Heart right ventricle (tissue), 16 donors: ENCODE results near the gene PARK7. TPM values are rescaled to one million over a fixed set of nuclear protein-coding genes. Genes with fewer than 3 reads are reported as not detected.

ENCODE experiments used
- ATAC-seq, 8 donors: fragments of 200-7000 bp; cut with Tn5 transposase; one replicate each; pipeline ENCODE4 v1.9.1; 2020; ENCODE audit warnings: mild to moderate bottlenecking in 8 of 8, moderate library complexity in 8 of 8, moderate number of reproducible peaks in 1 of 8
- DNase-seq, 2 donors: peaks; one replicate each; pipeline ENCODE4 v3.0.0-alpha.2; 2020
- H3K27ac ChIP-seq, 10 donors: fragments of 200-600 bp; sonication (generic) in 2 of 10; one replicate each; pipeline versions ENCODE4 v1.5.0 to v1.8.0; 2020 to 2022; ENCODE audit warnings: mild to moderate bottlenecking in 3 of 10
- H3K27me3 ChIP-seq, 7 donors: fragments of 200-600 bp; one replicate each; pipeline ENCODE4 v1.8.0; 2021 to 2022; ENCODE audit warnings: mild to moderate bottlenecking in 2 of 7
- H3K36me3 ChIP-seq, 9 donors: fragments of 200-600 bp; sonication (generic) in 1 of 9; one replicate each; pipeline versions ENCODE4 v1.5.0 to v1.8.0; 2020 to 2022; ENCODE audit warnings: mild to moderate bottlenecking in 2 of 9
- H3K4me1 ChIP-seq, 9 donors: fragments of 200-600 bp; sonication (generic) in 1 of 9; one replicate each; pipeline versions ENCODE4 v1.5.0 to v1.8.0; 2020 to 2022; ENCODE audit warnings: mild to moderate bottlenecking in 4 of 9
- H3K4me3 ChIP-seq, 10 donors: fragments of 200-600 bp; sonication (generic) in 2 of 10; one replicate each; pipeline versions ENCODE4 v1.5.0 to v1.8.0; 2020 to 2022; ENCODE audit warnings: mild to moderate bottlenecking in 7 of 10, moderate library complexity in 2 of 10
- H3K9me3 ChIP-seq, 11 donors: fragments of 200-600 bp in 10 of 11; sonication (generic) in 2 of 11; one replicate each; pipeline versions ENCODE4 v1.5.0 to v1.8.0; 2013 to 2022; ENCODE audit warnings: mild to moderate bottlenecking in 2 of 11, control low read depth in 1 of 11, moderate library complexity in 1 of 11
- WGBS, 2 donors: extraction: QIAGEN DNeasy Blood & Tissue Kit; methylation state at CpG; one replicate each; pipeline ENCODE4 v1.1.7; 2013; ENCODE audit warnings: inconsistent platforms in 1 of 2; 5-methylcytosine and 5-hydroxymethylcytosine counted together
- intact Hi-C, 10 donors: fragments of 100-400 bp; cut with DNase I; formaldehyde crosslinking; loops; one replicate each; pipeline versions ENCODE4 v1.11.1 to v1.14.2; 2022
- polyA plus RNA-seq, 2 donors: library from polyadenylated mRNA; stranded (reverse); fragments of 200-250 nt; gene quantifications; one replicate each; pipeline ENCODE4 v1.2.3, GENCODE V29; 2013
- total RNA-seq, 10 donors: library from RNA; stranded (reverse); fragmentation: NEBNext Ultra II Directional in 3 of 10; extraction: Animal tissue kit (Norgen Biotek cat#: 25700) in 3 of 10; gene quantifications; one replicate each; pipeline versions ENCODE4 v1.2.1 to v1.2.4, GENCODE V29; 2021 to 2023
- TF ChIP-seq, protein P1 (sequence below), 9 donors: fragments of 200-600 bp; sonication (generic) in 2 of 9; IDR thresholded peaks; one replicate each; pipeline versions ENCODE4 v1.5.0 to v1.8.0; 2021 to 2022; ENCODE audit warnings: antibody characterized with exemption in 9 of 9, mild to moderate bottlenecking in 5 of 9, moderate library complexity in 1 of 9
- donor health status: Arrhythmogenic right ventricular cardiomyopathy.
- donor health status: ischemic (EF 13 %, LVEDD 7.1; RV severe dilation, severe dysfunction).
- donor health status: healthy with polysubstance abuse.
- donor health status: DM: no; HTN: yes; CAD: no.
- donor health status: DM: no; HTN: no; CAD: no.
- donor health status: ischemic (EF 25% LVEDD 6.9; RV normal size, moderate dysfunction).
- donor health status: ischemic (EF 25% LVEDD 5.7; RV mildly dilated, moderate dysfunction).
- donor health status: healthy.
- donor health status: DM: yes; HTN: yes; CAD: no.
- donor health status: Ischemic cardiomyopathy.
- donor health status: ischemic (EF 35%, LVEDD 5.7; RV mildly dilated, moderate dysfunction).
- donor health status: nonischemic (EF 11% LVEDD 7.7; RV severe dilation, severe dysfunction).
- donor health status: DM: yes; HTN: yes; CAD: no.
- donor health status: PGD.
- donor health status: ischemic (EF 29% LVEDD 5.4; RV normal size, mild dysfunction).
- donor health status: nonischemic (EF 23%, LVEDD 6.1; RV moderate dilation, normal function).

PARK7 gene
- total and polyA plus RNA-seq, 12 donors, result 322 to 462 (median 353) TPM

DNA sequence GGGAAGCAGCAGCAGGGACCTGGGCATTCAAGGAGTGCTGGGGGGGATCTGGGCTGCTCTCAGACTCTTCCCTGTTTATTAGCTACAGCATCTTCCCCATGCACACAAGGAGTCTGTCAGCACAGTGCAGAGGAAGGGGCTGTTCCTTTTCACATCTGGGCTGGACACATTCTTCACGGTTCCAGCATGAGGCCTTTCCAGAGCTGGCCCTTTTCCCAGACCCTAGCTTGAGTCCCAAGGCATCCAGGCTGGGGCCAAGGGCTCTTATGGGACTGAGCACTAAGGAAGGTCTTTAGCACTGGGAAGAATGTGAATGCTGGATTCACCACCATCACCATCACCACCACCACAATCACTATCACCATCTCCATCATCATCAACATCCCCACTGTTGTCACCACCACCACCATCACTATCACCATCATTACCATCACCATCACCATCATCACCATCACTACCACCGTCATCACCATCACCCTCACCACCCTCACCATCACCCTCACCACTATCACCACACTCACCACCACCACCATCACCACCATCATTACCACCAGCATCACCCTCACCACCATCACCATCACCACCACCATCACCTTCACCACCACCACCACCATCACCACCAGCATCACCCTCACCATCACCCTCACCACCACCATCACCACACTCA, 28.4 kb downstream of the PARK7 start:
- no peak for DNase-seq

GRCh38 chr1:7991504-7992440, 30.3 kb downstream of the PARK7 start:
- H3K27me3 ChIP-seq, result no peaks in the 10 kb centered on the region
- H3K36me3 ChIP-seq, result peaks cover 0 to 13% (median 0%) of the 10 kb centered on the region in 9 donors
- ATAC-seq (no peak), DNase-seq (no peak)
- intact Hi-C loops, result no loop called here
- H3K4me1 ChIP-seq, result no peaks in the 10 kb centered on the region
- H3K27ac ChIP-seq, result no peak overlapping the region
- no peak overlapping the region for H3K4me3 ChIP-seq
- H3K9me3 ChIP-seq, result no peaks in the 10 kb centered on the region
- TF ChIP-seq, protein P1, sequence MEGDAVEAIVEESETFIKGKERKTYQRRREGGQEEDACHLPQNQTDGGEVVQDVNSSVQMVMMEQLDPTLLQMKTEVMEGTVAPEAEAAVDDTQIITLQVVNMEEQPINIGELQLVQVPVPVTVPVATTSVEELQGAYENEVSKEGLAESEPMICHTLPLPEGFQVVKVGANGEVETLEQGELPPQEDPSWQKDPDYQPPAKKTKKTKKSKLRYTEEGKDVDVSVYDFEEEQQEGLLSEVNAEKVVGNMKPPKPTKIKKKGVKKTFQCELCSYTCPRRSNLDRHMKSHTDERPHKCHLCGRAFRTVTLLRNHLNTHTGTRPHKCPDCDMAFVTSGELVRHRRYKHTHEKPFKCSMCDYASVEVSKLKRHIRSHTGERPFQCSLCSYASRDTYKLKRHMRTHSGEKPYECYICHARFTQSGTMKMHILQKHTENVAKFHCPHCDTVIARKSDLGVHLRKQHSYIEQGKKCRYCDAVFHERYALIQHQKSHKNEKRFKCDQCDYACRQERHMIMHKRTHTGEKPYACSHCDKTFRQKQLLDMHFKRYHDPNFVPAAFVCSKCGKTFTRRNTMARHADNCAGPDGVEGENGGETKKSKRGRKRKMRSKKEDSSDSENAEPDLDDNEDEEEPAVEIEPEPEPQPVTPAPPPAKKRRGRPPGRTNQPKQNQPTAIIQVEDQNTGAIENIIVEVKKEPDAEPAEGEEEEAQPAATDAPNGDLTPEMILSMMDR (IDR thresholded peaks at IDR 0.05), result no peak
- WGBS, 2 donors, result 91 to 93% methylated on average over 18 of the region's 18 CpGs

More for the DNA sequence above, 28.4 kb downstream of the PARK7 start:
- intact Hi-C loops, result loop anchor here in 3 of 10 donors (10.0 kb wide), 3 partner anchors 325 to 855 kb away; partner anchors contain the start of gene SLC45A1 (in 2 of the 3)
- 53 to 60% methylated on average over 2 of the region's 2 CpGs for WGBS, 2 donors
- TF ChIP-seq, protein P1 (IDR thresholded peaks at IDR 0.05), result no peak
- no peak overlapping the region for H3K27ac ChIP-seq
- H3K36me3 ChIP-seq, result peaks cover 0 to 32% (median 13%) of the 10 kb centered on the region in 9 donors
- ATAC-seq, result peak in 3 of 8 donors; percentile 22 to 64 (median 46)
- H3K4me1 ChIP-seq, result peaks cover 0 to 8% (median 0%) of the 10 kb centered on the region in 9 donors
- H3K27me3 ChIP-seq, result no peaks in the 10 kb centered on the region
- no peaks in the 10 kb centered on the region for H3K9me3 ChIP-seq
- no peak overlapping the region for H3K4me3 ChIP-seq

DNA sequence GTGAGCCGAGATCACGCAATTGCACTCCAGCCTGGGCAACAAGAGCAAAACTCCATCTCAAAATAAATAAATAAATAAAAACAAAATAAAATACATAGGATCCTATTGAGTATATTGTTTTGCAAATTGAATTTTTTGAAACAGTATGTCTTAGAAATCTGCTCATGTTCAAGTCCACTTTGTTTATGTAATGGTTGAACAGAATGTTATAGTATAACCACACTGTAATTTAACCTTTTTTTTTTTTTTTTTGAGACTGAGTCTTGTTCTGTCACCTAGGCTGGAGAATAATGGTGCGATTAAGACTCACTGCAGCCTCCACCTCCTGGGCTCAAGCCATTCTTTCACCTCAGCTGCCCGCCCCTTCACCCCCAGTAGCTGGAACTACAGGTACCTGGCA, 31.4 kb downstream of the PARK7 start:
- H3K4me1 ChIP-seq, result no peaks in the 10 kb centered on the region
- WGBS, 2 donors, result 95 to 96% methylated on average over 4 of the region's 4 CpGs
- H3K4me3 ChIP-seq, result no peak overlapping the region
- TF ChIP-seq, protein P1 (IDR thresholded peaks at IDR 0.05), result no peak
- ATAC-seq (no peak), DNase-seq (no peak)
- H3K9me3 ChIP-seq, result no peaks in the 10 kb centered on the region
- H3K27ac ChIP-seq, result no peak overlapping the region
- intact Hi-C loops, result no loop called here
- peaks cover 0 to 4% (median 0%) of the 10 kb centered on the region in 9 donors for H3K36me3 ChIP-seq
- H3K27me3 ChIP-seq, result no peaks in the 10 kb centered on the region
